Muscle of leg (tissue), 11 donors: Measurements from ENCODE around the gene C16orf74. TPM values are rescaled to one million over a fixed set of nuclear protein-coding genes. Genes with fewer than 3 reads are reported as not detected.

Source experiments
- DNase-seq: peaks from one replicate; pipeline ENCODE4 v3.0.0; 2013
- H3K27ac ChIP-seq: one replicate; pipeline ENCODE4 v1.5.1; 2013; ENCODE audit warnings: mild to moderate bottlenecking, low read length, control low read depth
- H3K27me3 ChIP-seq: one replicate; pipeline ENCODE4 v1.6.1; 2013; ENCODE audit warnings: low read length; ENCODE audit not compliant: control insufficient read depth, insufficient read depth
- H3K36me3 ChIP-seq: one replicate; pipeline ENCODE4 v1.6.1; 2013; ENCODE audit warnings: low read length; ENCODE audit not compliant: control insufficient read depth, insufficient read depth
- H3K4me1 ChIP-seq: one replicate; pipeline ENCODE4 v1.6.1; 2013; ENCODE audit warnings: low read length; ENCODE audit not compliant: control insufficient read depth, insufficient read depth
- H3K4me3 ChIP-seq: one replicate; pipeline ENCODE4 v1.5.1; 2013; ENCODE audit warnings: low read length, control low read depth
- H3K9me3 ChIP-seq: replicated peaks from 2 replicates; pipeline ENCODE4 v1.6.1; 2013; ENCODE audit warnings: low read depth, low read length; ENCODE audit not compliant: control insufficient read depth
- WGBS: methylation state at CpG from one replicate; pipeline ENCODE4 v1.1.5; 2013; ENCODE audit warnings: missing lambda C conversion rate; ENCODE audit not compliant: insufficient coverage; 5-methylcytosine and 5-hydroxymethylcytosine counted together
- polyA plus RNA-seq, 8 donors: library from polyadenylated mRNA; unstranded; fragments of 120-200 nt; gene quantifications; one replicate each; pipeline versions ENCODE4 v1.2.1 to v1.2.3, GENCODE V29; 2013; ENCODE audit warnings: inconsistent platforms in 1 of 8, low replicate concordance in 1 of 8; ENCODE audit not compliant: insufficient read length in 8 of 8, insufficient read depth in 1 of 8
- total RNA-seq: library from RNA; stranded (reverse); fragments of 120-200 nt; gene quantifications from one replicate; pipeline ENCODE4 v1.2.4, GENCODE V29; 2013

C16orf74 gene
- total and polyA plus RNA-seq, 9 donors, result 1.2 to 2.9 (median 1.8) TPM

- Histone ChIP-seq H3K9me3 (peaks cover 9% of the 10 kb centered on the region), H3K27me3 (peaks cover 13% of the 10 kb centered on the region), H3K4me3 (no peak overlapping the region), H3K27ac (no peak overlapping the region), H3K4me1 (peaks cover 31% of the 10 kb centered on the region), H3K36me3 (no peaks in the 10 kb centered on the region)
- WGBS, result 36% methylated on average over 9 of the region's 9 CpGs
- DNase-seq, result no peak
Observed at GRCh38 chr16:85712801-85713200, 38.1 kb downstream of the C16orf74 start.

DNA sequence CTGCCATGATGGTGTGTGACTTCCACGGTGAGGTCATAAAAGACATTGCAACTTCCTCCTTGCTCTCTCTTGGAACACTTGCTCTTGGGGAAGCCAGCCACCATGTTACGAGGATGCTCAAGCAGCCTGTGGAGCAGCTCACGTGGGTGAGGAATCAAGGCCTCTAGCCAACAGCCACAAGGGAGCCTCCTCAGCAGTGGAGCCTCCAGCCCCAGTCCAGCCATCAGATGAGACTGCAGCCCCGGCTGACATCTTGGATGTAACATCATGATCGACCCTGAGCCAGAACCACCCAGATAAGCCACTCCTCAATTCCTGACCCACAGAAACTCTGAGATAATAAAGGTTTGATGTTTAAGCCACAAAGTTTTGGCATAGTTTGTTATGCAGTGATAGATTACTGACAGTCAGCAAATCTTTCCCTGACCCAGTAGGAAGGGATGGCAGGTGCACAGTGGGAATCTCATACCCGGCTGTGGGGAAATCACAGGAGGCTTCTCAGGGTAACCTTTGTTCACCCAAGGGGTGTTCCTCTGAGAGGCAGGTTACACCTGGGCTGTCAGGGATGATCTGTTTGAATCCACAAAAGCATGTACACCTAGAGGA is 38.8 kb downstream of the C16orf74 start:
- Histone ChIP-seq H3K4me3 (no peak overlapping the region), H3K27me3 (peaks cover 13% of the 10 kb centered on the region), H3K27ac (no peak overlapping the region), H3K4me1 (peaks cover 24% of the 10 kb centered on the region), H3K9me3 (peaks cover 9% of the 10 kb centered on the region), H3K36me3 (no peaks in the 10 kb centered on the region)
- no peak for DNase-seq
- WGBS, result 94% methylated on average over 4 of the region's 6 CpGs

GRCh38 chr16:85710732-85711131 is 40.2 kb downstream of the C16orf74 start:
- H3K4me1 ChIP-seq, result peaks cover 10% of the 10 kb centered on the region
- no peak overlapping the region for H3K27ac ChIP-seq
- H3K4me3 ChIP-seq, result no peak overlapping the region
- H3K36me3 ChIP-seq, result no peaks in the 10 kb centered on the region
- WGBS, result 74% methylated on average over 4 of the region's 9 CpGs
- peaks cover 13% of the 10 kb centered on the region for H3K27me3 ChIP-seq
- peaks cover 9% of the 10 kb centered on the region for H3K9me3 ChIP-seq
- DNase-seq, result no peak

DNA sequence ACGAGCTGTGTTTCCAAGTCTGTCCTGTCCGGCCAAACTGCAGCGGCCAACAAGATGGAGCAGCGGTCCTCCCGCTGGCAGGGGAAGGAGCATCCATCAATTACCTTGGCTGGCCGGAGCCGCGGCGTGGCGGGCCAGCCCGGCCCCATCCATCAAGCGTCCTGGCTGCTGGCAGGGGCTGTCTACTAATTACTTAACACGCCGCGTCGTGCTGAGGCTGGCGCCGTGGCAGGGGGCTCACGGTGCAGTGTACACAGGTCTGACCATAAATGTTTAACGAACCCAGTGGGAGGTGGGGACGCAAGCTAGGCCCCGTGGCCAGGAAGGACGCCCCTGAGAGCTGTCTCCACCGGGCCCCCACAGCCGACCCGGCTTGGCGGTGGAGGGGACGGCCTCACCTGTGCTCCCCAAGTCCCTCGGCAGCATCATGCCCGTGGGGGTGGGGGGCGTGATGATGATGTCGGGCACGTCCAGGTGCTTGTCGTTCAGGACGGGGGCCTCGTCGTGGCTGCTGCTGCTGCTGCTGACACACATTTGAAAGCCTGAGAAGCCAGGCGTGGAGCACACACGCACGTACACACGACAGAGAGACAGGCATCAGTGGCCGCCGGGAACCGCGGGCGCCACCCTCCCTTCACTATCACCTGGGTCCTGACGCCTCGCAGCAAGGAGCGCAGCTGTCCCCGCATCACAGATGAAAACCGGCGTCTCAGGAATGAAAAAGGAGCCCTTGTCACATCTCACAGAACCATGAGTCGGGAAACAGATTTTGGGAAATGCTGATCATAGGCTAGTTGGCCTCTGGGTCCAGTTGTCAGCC is 40.9 kb downstream of the C16orf74 start:
- no peak overlapping the region for H3K4me3 ChIP-seq
- no peaks in the 10 kb centered on the region for H3K36me3 ChIP-seq
- DNase-seq, result no peak
- H3K4me1 ChIP-seq, result peaks cover 3% of the 10 kb centered on the region
- H3K27me3 ChIP-seq, result peaks cover 11% of the 10 kb centered on the region
- H3K9me3 ChIP-seq, result peaks cover 9% of the 10 kb centered on the region
- 46% methylated on average over 48 of the region's 53 CpGs for WGBS
- no peak overlapping the region for H3K27ac ChIP-seq

GRCh38 chr16:85708338-85708737 is 42.6 kb downstream of the C16orf74 start:
- DNase-seq, result no peak
- Histone ChIP-seq H3K4me1 (no peaks in the 10 kb centered on the region), H3K27ac (no peak overlapping the region), H3K27me3 (peaks cover 11% of the 10 kb centered on the region), H3K4me3 (no peak overlapping the region), H3K36me3 (no peaks in the 10 kb centered on the region), H3K9me3 (peaks cover 9% of the 10 kb centered on the region)
- WGBS, result 100% methylated on average over 3 of the region's 6 CpGs

- no peaks in the 10 kb centered on the region for H3K36me3 ChIP-seq
- DNase-seq, result no peak
- peaks cover 9% of the 10 kb centered on the region for H3K9me3 ChIP-seq
- no peak overlapping the region for H3K4me3 ChIP-seq
- 77% methylated on average over 15 of the region's 16 CpGs for WGBS
- H3K27ac ChIP-seq, result no peak overlapping the region
- H3K27me3 ChIP-seq, result peaks cover 11% of the 10 kb centered on the region
- no peaks in the 10 kb centered on the region for H3K4me1 ChIP-seq
Observed at GRCh38 chr16:85707528-85708095, 43.3 kb downstream of the C16orf74 start.

DNA sequence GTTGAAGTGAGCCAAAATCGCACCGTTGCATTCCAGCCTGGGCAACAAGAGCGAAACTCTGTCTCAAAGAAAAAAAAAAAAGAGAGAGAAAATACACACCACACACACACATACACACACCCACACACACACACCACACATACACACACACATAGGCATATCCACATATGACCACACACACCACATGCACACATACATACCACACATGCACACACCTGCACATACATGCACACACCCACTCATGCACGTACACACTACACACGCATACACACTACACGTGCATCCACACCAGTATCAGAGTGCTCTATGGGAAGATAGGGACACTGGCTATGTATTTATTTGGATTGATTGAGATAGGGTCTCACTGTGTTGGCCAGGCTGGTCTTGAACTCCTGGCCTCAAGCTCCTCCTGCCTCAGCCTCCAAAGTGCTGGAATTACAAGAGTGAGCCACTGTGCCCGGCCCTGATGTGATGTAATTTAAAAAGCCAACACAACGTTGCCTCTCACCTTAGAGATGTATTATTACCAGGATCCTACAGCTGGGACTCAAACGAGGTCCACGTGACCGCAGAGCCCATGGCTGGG is 44.4 kb downstream of the C16orf74 start:
- H3K4me3 ChIP-seq, result no peak overlapping the region
- H3K27ac ChIP-seq, result no peak overlapping the region
- H3K4me1 ChIP-seq, result no peaks in the 10 kb centered on the region
- peaks cover 2% of the 10 kb centered on the region for H3K9me3 ChIP-seq
- H3K27me3 ChIP-seq, result peaks cover 12% of the 10 kb centered on the region
- 86% methylated on average over 6 of the region's 11 CpGs for WGBS
- no peaks in the 10 kb centered on the region for H3K36me3 ChIP-seq
- no peak for DNase-seq

DNA sequence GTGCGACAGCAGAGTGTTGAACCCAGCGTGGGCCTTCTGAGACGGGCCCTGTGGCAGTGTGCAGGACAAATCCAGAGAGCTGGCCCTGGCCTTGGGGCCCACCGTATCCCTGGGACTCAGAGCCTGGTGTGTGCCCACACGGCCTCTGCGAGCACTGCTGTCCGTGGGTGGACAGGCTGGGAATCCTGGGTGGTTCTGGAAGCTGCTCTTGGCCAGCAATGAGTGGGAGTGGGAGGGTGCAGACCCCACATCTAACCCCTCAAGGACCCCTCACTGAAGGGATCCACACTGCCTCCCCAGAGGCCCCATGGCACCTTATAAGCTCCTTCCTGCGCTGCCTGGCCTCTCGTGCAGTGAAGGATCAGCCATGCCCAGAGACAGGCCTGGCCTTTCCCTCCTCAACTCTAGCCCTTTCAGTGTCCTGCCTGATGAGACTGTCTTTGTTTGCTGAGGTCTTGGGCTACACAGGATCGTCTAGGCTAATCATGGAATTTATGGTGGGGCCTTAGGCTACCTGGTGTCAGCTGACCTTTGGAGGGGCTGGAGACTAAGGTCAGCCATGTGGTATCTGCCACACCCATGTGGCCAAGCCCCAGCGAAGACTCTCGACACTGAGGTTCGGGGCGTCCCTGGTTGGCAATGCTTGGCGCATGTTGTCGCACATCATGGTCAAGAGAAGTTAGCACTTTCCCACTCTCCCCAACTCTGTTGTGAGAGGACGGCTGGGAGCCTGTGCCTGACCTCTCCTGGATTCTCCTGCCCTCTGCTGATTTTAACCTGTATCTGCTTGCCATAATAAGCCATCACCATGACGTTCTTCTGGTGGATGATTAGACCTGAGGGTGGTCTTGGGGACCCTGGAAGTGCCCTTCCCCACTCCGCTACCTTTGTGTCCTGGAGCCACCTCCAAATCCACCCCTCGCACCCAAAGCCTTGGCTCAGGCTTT is 45.7 kb downstream of the C16orf74 start:
- H3K27ac ChIP-seq, result no peak overlapping the region
- 87% methylated on average over 13 of the region's 20 CpGs for WGBS
- no peak overlapping the region for H3K4me3 ChIP-seq

GRCh38 chr16:85704011-85704410 is 46.9 kb downstream of the C16orf74 start:
- H3K4me3 ChIP-seq, result no peak overlapping the region
- peaks cover 2% of the 10 kb centered on the region for H3K9me3 ChIP-seq
- no peak for DNase-seq
- 79% methylated on average over 4 of the region's 11 CpGs for WGBS
- H3K27me3 ChIP-seq, result peaks cover 2% of the 10 kb centered on the region
- peaks cover 4% of the 10 kb centered on the region for H3K4me1 ChIP-seq
- no peak overlapping the region for H3K27ac ChIP-seq
- no peaks in the 10 kb centered on the region for H3K36me3 ChIP-seq

More for the DNA sequence above, 45.7 kb downstream of the C16orf74 start:
- no peak for DNase-seq
- peaks cover 2% of the 10 kb centered on the region for H3K9me3 ChIP-seq
- peaks cover 9% of the 10 kb centered on the region for H3K27me3 ChIP-seq
- no peaks in the 10 kb centered on the region for H3K36me3 ChIP-seq
- no peaks in the 10 kb centered on the region for H3K4me1 ChIP-seq
